Measurements from ENCODE around the gene OTOG. TPM values are rescaled to one million over a fixed set of nuclear protein-coding genes. Genes with fewer than 3 reads are reported as not detected.

The OTOG gene
- total RNA-seq, 1 experiment from 2014 or later, result not detected

- H3K4me3 Mint-ChIP-seq (ENCODE audit: unreplicated experiment), result no peak overlapping the region
- no peak for DNase-seq (ENCODE audit: unreplicated experiment)
- no peaks in the 10 kb centered on the region for H3K36me3 Mint-ChIP-seq (ENCODE audit: insufficient read depth, unreplicated experiment)
- H3K4me1 Mint-ChIP-seq (ENCODE audit: insufficient read depth, unreplicated experiment), result no peaks in the 10 kb centered on the region
- H3K27ac Mint-ChIP-seq (ENCODE audit: low read depth, unreplicated experiment), result no peak overlapping the region
- peaks cover 31% of the 10 kb centered on the region for H3K27me3 Mint-ChIP-seq (ENCODE audit: insufficient read depth, unreplicated experiment)
- H3K9me3 Mint-ChIP-seq (ENCODE audit: unreplicated experiment), result no peaks in the 10 kb centered on the region
- no TSS peak for BruUV-seq (replicated peaks)
- POLR2A ChIA-PET, result no interaction called here
- no peak for TF ChIP-seq CTCF (IDR thresholded peaks at IDR 0.05; ENCODE audit: unreplicated experiment)
- CTCF ChIA-PET, result interaction anchor here (0.9 kb wide), 1 partner anchor 36 kb away, joined by 3 read pairs; no protein-coding TSS in a partner anchor
- intact Hi-C loops (cut with micrococcal nuclease), result no loop called here
Observed at GRCh38 chr11:17633987-17634775, 87.1 kb downstream of the OTOG start.

- no peak for DNase-seq (ENCODE audit: unreplicated experiment)
- POLR2A ChIA-PET, result no interaction called here
- TF ChIP-seq CTCF (IDR thresholded peaks at IDR 0.05; ENCODE audit: unreplicated experiment), result no peak
- BruUV-seq (replicated peaks), result no TSS peak
- Mint-ChIP-seq H3K4me3 (ENCODE audit: unreplicated experiment) (no peak overlapping the region), H3K4me1 (ENCODE audit: insufficient read depth, unreplicated experiment) (no peaks in the 10 kb centered on the region), H3K27me3 (ENCODE audit: insufficient read depth, unreplicated experiment) (peaks cover 31% of the 10 kb centered on the region), H3K27ac (ENCODE audit: low read depth, unreplicated experiment) (no peak overlapping the region), H3K36me3 (ENCODE audit: insufficient read depth, unreplicated experiment) (no peaks in the 10 kb centered on the region), H3K9me3 (ENCODE audit: unreplicated experiment) (no peaks in the 10 kb centered on the region)
- intact Hi-C loops (cut with micrococcal nuclease), result no loop called here
- CTCF ChIA-PET, result interaction anchor here (0.9 kb wide), 1 partner anchor 37 kb away, joined by 3 read pairs; no protein-coding TSS in a partner anchor
Observed at GRCh38 chr11:17634776-17635550, 87.9 kb downstream of the OTOG start.

GRCh38 chr11:17635551-17635938 lies 88.5 kb downstream of the OTOG start:
- H3K4me3 Mint-ChIP-seq (ENCODE audit: unreplicated experiment), result no peak overlapping the region
- BruUV-seq (replicated peaks), result no TSS peak
- CTCF ChIA-PET, result no interaction called here
- H3K9me3 Mint-ChIP-seq (ENCODE audit: unreplicated experiment), result no peaks in the 10 kb centered on the region
- no peak for DNase-seq (ENCODE audit: unreplicated experiment)
- no peaks in the 10 kb centered on the region for H3K36me3 Mint-ChIP-seq (ENCODE audit: insufficient read depth, unreplicated experiment)
- POLR2A ChIA-PET, result no interaction called here
- intact Hi-C loops (cut with micrococcal nuclease), result no loop called here
- H3K4me1 Mint-ChIP-seq (ENCODE audit: insufficient read depth, unreplicated experiment), result no peaks in the 10 kb centered on the region
- H3K27ac Mint-ChIP-seq (ENCODE audit: low read depth, unreplicated experiment), result no peak overlapping the region
- TF ChIP-seq CTCF (IDR thresholded peaks at IDR 0.05; ENCODE audit: unreplicated experiment), result no peak
- H3K27me3 Mint-ChIP-seq (ENCODE audit: insufficient read depth, unreplicated experiment), result peaks cover 27% of the 10 kb centered on the region

- no peak overlapping the region for H3K4me3 Mint-ChIP-seq (ENCODE audit: unreplicated experiment)
- POLR2A ChIA-PET, result no interaction called here
- H3K4me1 Mint-ChIP-seq (ENCODE audit: insufficient read depth, unreplicated experiment), result no peaks in the 10 kb centered on the region
- TF ChIP-seq CTCF (IDR thresholded peaks at IDR 0.05; ENCODE audit: unreplicated experiment), result no peak
- BruUV-seq (replicated peaks), result no TSS peak
- CTCF ChIA-PET, result interaction anchor here (0.7 kb wide), 1 partner anchor 124 kb away, joined by 4 read pairs; no protein-coding TSS in a partner anchor
- H3K27ac Mint-ChIP-seq (ENCODE audit: low read depth, unreplicated experiment), result no peak overlapping the region
- H3K9me3 Mint-ChIP-seq (ENCODE audit: unreplicated experiment), result no peaks in the 10 kb centered on the region
- intact Hi-C loops (cut with micrococcal nuclease), result no loop called here
- H3K27me3 Mint-ChIP-seq (ENCODE audit: insufficient read depth, unreplicated experiment), result peaks cover 20% of the 10 kb centered on the region
- H3K36me3 Mint-ChIP-seq (ENCODE audit: insufficient read depth, unreplicated experiment), result no peaks in the 10 kb centered on the region
- no peak for DNase-seq (ENCODE audit: unreplicated experiment)
Observed at GRCh38 chr11:17636721-17637120, 89.7 kb downstream of the OTOG start.

All from MCF 10A (cell line).